Stimulated activated CD8-positive, alpha-beta memory T cell treated with anti-CD3 and anti-CD28 coated beads, Interleukin-2, amount 100 ng/mL, for 1 hour (primary cell): ENCODE measurements around the gene LDLRAD4.
A peak's percentile ranks its signal among the peaks of the same experiment; 100 is the strongest.

Source experiments
- DNase-seq, 2 donors: peaks; one replicate each; pipeline ENCODE4 v3.0.0-alpha.2; 2020; ENCODE audit warnings: low read depth in 2 of 2

Gene LDLRAD4

DNA sequence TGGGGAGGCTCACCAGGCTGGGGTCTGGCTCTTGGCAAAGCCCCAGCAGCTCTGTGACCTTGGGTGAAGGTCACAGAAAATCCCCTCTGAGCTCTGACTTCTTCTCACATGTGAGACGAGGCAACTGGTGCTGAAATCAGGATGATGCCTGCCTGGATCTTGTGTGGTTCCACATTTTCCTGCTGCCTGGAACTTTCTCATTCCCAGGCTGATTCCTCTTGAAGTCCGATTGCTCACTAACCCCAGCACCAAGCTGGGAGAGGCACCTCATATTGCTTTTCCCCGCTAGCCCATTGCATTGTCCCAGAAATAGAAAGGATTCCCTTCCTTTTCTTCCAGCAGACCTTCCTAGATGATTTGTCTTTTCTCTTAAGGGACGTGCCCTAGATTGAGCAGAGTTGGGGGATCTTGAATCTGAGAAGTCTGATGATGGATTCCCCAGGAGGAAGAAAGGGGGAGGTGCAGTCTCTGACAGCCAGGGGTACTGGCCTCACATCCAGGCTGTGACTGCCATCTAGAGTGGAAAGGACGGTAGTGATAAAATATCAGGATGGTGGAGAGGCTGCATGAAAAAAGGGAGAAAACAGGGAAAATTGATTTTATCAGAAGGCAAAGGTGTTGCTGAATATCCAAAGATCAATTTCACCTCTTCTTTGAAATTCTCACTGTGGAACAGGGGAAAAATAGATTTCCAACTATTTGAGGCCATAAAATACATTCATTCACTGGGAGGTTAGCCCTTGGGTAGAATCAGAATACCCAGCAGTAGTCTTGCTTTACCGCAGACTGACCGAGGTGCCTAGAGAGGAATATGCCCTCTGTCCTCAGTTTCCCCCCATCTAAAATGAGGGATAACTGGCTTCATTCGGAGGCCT is 411.5 kb downstream of the LDLRAD4 start:
- DNase-seq = peak in 1 of 2 donors; percentile 23

DNA sequence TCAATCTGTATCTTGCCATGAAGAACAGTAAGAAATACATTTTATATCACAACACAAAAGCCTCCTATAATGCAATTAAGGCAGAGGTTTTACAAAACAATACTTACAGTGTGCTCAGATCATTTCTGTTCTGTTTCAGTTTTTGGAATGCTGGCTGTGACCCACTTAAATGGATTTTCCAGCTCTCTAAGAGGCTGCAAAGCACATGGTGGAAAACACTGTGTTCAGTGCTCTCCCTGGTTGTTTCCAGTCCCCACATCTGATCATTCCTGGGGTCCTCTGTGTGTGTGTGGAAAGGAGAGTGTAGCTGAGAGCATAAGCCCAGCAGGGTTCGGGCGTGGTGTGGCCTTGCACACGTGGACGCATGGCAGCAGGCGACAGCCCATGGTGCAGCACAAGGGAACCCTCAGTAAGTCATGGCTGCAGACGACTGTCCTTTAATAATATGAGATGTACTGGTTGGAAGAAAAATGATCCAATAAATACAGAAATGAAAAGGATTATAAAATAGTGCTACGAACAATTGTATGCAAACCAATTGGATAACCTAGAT is 412.2 kb downstream of the LDLRAD4 start:
- DNase-seq = no peak

DNA sequence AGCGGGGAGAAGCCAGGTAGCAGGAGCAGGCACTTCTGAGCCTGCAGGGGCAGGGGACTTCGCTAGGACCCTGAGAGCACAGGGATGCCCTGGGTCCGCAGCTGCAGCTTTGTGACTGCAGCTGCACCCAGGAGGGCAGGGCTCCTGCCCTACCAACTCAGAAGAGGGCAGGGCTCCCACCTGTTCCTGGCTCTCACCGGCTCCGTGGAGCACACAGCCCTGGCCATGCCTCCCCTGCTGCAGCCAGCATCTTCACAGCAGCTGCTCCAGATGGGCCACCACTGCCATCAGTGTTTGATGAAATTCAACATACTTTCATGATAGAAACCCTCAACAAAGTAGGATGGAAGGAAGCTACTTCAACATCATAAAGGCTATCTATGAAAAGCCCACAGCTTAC is 415.1 kb downstream of the LDLRAD4 start:
- no peak for DNase-seq

DNA sequence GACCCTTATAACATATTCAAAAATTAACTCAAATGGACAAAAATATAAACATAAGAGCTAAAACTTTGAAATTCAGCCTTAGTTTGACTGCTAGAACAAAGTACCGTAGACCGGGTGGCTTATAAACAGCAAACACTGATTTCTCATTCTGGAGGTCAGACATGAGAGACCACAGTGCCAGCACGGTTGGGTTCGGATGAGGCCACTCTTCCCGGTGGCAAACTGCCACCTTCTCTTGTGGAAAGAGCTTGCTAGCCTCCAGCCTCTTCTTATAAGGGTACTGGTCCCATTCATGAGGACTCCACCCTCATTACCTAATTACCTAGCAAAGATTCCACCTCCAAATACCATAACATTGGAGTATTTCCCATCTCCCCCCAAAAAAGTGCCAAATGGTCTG is 416.5 kb downstream of the LDLRAD4 start:
- no peak for DNase-seq

DNA sequence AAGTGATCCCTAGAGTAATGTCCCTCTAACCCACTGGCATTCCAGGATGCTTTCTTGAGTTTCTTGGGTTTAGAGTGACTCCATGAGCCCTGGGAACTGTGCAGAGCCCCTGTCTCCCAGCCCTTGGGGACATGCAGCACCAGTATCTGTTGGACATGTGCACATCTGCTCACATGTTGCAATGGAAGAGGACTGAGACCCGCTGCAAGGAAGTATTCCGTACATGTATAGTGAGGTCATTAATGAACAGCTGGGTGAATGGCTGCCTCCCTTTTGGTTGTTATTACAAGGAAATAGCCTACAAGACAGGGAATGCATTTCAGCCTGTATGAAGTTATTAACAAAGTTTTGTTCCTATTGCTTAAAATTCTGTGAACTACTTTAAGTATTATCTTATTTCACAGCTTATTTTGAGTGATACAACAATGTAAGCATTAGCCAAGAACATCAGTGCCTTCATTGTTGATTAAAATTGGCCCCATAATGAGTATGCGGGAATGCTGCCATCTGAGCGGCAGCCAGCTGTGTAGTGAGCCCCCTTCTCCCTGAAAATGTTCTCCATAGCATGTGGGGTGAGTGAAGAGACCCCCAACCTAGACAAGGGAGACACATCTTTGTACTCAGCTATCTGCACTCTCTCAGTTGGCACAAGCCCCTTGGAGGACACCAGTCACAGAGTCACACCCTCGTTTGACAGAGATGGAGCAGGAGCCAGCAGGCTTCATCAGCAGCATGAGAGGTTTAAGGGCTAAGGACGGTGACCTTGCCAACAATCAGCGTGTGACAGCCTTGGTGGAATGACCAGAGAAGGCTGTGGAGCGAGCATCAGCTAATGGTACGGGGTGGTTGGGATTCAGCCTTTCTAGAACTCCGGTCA is 420.4 kb downstream of the LDLRAD4 start:
- DNase-seq = no peak

DNA sequence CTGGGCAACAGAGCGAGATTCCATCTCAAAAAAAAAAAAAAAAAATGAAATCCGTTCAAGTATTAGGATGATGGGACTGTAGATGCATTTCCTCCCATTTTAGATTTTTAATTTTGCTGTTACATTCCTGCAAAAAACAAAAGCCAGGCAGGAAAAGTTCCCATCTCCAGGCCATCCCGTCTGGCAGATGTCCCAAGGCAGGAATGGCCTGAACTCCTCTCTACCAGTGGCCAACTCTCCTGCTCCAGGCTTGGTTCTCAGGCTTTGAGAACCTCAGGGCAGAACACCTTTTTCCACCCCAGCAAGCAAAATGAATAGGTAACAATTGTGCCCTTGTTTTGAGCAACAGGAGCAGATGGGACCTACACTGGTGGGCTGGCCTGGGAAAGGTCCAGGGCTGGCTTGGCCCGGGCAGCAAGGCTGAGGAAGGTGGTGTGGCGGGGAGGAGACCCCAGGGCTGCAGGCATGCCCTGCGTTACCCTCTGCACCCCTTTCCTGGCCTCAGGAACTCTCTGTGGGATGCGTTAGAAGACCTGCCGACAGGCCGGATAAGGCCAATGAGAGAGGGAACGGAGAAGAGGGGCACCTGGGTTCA is 421.8 kb downstream of the LDLRAD4 start:
- DNase-seq = no peak

DNA sequence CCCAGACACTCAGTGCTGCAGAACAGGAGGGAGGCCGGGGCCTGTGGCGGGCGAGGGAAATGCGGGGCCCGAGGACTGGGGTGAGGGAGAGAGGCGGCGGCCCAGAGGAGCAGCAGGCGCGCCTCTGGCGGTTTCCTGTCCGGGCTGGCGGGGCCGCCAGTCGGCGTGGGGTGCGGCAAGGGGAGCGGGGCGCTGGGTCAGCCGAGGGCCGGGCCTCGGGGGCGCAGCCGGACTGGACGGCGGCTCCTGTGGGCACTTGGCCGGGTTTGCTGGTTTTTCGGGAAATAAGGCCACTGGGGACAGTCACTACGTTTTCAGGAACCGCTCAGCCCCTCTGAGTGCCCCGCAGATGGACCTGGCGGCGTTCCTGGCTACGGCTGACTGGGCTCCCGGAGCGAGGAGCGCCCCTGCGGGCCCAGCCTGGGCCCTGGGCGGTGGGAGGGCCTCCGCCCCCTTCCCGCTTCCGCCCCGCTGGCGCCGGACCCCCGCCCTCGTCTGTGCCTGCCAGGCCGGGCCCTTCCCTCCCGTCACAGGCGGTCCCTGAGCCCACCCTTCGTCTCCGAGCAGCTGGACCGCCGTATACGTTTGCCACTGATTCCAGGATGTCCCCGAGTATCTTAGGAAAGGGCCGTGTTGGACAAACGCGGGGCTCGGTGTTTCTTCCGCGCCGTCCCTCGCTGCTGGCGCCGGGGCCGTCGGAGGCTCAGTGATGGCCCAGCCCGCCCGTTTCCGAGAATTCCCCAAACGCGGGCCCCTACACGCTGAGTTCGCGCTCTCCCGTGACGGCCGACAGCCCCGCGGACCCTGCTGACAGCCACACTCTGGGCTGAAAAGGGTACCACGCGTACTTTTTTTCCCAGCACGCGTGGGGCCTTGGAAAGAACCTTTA is 423.2 kb downstream of the LDLRAD4 start:
- no peak for DNase-seq

DNA sequence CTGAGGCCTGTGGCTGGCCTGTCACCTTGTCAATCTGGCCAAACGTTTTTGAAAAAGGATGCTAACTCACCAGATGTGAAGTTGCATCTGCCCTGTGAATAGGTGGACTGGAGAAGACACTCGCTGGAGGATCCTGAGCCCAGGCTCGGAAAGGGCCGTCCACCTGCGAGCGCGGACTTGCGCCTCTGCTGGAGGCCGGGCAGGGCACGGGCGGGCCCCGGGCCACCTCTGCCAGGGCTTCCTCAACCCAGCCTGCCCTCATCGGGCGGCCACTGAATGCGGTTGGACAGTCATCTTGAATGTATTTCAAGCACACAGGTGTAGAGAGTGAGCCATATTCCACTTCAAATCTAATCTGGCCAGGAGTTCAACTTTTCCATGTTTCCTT is 423.9 kb downstream of the LDLRAD4 start:
- no peak for DNase-seq

DNA sequence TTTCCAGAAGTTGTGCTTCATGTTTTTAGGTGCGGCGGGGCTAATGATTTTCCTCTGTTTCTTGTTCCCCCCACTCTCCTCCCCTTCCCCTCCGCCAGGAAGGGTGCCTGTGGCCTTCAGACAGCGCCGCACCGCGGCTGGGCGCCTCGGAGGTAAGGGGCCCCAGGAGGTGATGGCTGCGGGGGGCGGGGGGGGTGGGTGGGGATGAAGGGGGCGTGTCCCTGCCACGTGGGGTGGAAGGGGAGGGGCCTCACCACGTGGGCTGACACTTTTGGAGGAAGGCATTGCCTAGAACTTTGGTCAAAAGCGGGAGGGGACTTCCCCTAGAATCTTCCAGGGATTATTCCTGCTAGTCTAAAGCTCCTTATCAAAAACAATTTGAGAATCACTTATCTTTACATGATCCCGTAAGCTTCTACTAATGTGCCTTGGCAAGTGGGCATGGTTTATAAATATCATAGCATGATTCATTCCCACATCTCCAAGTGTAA is 424.7 kb downstream of the LDLRAD4 start:
- DNase-seq = no peak

DNA sequence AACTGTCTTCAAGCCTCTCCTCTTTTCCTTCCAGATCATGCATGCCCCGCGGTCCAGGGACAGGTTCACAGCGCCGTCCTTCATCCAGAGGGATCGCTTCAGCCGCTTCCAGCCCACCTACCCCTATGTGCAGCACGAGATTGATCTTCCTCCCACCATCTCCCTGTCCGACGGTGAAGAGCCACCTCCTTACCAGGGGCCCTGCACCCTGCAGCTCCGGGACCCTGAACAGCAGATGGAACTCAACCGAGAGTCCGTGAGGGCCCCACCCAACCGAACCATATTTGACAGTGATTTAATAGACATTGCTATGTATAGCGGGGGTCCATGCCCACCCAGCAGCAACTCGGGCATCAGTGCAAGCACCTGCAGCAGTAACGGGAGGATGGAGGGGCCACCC is 426.5 kb downstream of the LDLRAD4 start:
- no peak for DNase-seq

DNA sequence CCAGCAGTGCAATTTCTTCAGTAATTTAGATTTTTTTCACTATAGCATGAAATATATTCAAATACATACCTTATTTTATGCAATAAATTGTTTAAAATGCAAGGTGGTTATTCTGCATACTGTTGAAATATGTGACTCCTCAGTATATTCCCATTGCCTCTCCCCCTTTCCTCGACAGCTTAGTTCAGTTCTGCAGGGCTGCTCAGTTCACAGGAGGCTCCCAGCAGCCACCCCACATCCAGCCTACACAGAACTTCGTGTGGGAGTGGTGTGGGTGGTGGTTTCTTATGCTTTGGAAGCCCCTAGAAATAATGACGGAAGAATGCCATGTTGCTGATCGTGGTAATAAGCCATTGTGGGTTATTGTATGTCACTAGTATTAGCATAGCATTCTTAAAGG is 428.1 kb downstream of the LDLRAD4 start:
- no peak for DNase-seq

DNA sequence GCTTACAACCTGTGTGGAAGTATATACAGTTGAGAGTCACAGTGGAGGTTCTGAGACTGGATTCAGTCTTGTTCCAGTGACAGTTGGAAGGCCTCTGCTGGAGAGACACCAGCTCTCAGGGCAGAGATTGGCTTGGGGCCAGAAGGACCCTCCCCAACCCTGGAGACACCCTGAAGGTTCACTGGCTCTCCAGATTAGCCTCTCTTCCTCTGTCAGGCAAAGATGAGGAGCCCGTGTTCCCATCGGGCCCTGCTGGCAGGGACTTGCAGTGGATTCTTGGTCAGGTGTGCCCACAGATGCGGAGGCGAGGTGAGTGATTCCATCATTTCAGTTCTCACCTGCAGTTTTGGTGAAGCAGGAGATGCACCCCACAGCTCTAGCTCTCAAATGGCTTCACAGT is 429.2 kb downstream of the LDLRAD4 start:
- DNase-seq = no peak

DNA sequence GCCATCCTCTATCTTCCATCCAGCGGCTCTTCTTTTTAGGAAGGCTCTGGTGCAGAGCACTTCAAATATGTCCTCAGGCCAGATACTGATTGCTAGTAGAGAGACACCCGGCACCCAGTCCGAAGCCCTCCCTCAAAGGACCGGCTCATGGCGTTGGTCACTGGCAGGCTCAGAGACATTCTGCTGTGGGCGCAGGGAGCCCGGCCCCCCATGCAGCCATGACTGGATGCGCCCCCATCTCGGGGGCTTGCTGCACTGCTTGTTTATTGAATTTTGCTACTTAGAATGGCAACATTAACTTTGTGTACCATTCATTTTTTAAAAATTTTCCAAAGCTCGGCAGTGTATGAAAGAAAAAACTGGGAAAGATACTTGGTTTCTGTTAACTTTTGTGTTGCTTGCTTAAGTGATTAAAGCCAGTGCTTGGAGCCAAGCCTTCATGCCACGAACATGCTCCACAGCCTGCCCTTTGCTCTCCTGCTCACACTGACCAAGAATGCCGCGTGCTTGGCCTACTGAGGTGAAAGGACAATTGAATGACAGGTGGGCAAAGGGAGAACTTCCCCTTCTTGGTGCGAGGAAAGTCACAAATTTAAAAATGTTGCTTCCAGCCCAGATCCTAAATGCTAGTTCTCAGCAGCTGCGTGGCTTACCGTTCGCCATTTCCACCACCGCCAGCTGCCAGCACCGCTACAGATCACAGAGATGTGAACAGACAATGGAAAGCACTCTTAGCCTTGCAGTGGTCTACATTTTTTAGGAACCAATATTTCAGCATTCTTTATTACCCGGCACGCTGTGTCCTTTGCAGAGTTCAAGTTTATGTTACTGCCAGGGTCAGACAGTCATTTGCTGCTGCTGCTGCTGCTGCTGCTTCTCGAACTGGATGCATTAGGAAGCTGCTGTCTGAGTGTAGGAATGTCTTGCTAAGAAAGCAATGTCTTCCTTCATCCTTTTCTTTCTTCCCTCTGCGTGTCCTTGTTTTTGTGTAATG is 431.1 kb downstream of the LDLRAD4 start:
- no peak for DNase-seq

DNA sequence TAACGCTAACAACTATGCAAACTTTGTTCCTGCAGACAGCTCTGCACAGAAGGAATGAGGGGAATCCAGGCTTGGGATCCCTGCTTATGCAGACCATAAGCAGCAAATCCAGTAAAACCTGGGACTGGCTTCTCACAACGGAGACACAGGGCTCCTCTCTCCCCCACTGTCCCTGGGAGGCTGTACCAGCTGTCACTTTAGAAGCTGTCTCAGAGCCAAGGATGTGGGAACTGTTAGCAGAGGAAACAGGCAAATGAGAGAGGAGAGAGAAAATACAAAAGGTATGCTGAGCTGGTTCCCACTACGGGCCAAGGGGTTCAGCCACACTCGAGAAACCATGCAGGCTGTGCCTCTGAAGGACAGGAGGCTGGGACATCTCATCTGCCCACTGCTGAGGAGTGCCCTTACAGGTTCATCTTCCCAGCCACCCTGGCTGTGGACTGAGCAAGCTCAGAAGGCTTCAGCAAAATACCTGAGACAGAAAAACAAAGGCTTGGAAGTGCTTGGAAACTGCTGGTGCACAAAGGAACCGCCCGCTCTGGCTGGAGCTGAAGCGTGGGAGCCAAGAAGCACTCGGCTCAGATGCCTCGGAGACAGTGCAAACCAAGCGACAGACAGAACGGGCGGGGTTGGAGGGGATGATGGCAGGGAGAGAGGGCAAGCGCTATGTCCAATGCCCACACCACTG is 435.3 kb downstream of the LDLRAD4 start:
- DNase-seq = no peak

DNA sequence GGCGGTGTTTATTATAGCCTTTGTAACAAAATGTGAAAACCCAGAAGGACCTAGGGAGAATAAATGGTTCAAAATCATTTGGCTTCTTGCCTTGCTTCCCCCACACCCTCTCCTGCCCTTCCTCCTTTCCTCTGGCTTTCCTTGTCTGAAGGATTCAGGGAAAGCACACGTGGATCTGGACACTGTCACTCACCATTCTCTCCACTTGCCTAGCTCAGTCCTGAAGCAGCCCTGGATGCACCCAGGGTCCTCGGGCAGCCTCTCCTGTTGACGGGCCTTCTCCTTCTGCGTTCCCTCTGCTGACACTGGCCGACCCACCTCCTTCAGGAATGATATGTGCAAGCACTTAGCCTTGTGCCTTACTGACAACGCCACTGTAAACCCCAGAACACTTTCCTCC is 439.4 kb downstream of the LDLRAD4 start:
- DNase-seq = no peak

DNA sequence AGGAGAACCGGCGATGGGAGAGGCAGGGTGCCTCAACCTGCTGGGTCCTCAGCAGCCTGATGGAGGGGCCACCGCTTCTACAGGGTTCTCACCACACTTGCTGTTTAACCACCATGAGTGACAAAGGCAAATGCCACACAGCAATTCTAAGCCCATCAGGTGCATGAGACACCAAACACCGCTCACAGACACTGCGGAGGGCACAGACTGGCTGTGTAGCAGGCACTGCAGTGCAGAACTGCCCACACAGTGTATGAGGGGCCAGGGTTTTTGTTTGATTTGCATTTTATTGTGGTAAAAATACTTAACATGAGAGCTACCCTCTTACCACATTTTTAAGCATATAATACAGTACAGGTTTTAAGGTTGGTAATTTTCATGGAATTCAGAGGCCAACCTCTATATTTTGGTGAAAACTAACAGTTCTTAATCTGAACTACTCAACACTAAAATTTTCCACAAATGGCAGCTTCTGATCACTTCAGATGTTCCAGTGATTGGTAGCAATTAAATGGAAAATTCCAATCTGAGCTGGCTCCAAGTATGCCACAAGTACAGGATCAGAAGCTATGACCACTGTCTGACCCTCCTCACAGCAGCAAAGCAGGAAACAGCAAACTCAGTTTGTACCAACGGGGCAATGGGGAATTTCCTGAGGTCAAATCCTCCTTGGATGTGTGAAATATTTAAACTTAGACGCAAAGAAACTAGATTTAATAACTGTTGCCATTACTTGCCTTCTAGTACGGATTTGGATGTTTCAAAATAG is 440.1 kb downstream of the LDLRAD4 start:
- DNase-seq = no peak

DNA sequence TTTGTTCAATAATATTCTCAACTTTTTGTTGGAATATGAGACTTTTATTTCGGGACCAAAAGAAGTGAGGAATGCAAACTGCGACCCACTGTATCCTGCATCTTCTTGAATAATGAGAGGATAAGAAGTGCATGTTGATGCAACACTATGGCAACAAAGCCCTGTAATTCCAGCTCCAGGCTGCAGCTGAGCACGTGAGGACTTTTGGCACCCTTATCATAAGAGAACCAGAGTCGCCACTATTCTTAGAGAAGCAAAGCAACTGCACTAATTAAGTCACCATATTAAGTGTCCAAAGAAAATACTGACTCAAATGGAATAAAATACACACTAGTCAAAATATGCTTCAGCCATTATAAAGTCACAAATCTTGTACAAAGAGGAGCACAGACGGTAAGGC is 441.9 kb downstream of the LDLRAD4 start:
- DNase-seq = no peak

DNA sequence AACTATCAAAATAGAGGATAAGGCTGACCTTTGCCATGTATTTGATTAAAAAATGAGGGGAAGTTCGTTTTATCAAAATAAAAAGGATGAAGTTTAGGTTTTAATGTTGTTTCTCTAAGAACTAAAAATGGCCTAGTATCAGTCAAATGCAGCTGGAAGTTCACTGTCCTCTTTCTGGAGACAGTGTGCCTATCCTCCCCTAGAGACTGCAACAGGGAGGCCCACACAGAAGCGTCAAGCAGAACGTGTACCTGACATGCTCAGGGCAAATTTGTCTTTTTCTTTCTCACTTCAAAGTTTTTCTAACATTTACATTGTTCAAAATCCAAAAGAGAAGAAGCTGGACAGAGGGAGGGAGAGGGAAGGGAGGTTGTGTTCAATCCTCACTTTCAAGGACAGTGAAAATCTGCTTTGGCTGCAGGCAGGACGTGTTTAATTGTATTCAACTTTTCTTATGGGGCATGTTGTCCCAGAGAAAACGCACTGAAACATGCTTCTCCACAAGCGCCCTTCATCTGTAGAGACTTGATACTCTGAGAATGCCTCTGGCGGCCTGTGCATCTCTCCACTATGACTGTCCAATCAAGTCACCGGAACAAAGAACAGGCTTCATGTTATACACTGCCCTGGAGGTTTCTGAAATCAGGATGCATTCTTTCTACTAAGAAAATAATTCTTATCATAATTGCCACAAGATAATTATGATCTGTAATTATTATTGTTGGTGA is 442.7 kb downstream of the LDLRAD4 start:
- no peak for DNase-seq
